Measurements from ENCODE around the gene CAPN1. TPM values are rescaled to one million over a fixed set of nuclear protein-coding genes. Genes with fewer than 3 reads are reported as not detected.

The CAPN1 gene
- total RNA-seq, 1 experiment from 2014 or later, result 288 TPM

- Mint-ChIP-seq H3K27ac (ENCODE audit: unreplicated experiment) (no peak overlapping the region), H3K9me3 (ENCODE audit: low read depth, unreplicated experiment) (no peaks in the 10 kb centered on the region), H3K27me3 (ENCODE audit: unreplicated experiment) (no peaks in the 10 kb centered on the region), H3K36me3 (ENCODE audit: insufficient read depth, unreplicated experiment) (peaks cover 65% of the 10 kb centered on the region), H3K4me1 (ENCODE audit: low read depth, unreplicated experiment) (no peaks in the 10 kb centered on the region), H3K4me3 (ENCODE audit: low read depth, unreplicated experiment) (no peak overlapping the region)
- no peak for TF ChIP-seq CTCF (IDR thresholded peaks at IDR 0.05; ENCODE audit: unreplicated experiment)
- BruUV-seq (replicated peaks), result no TSS peak
- intact Hi-C loops (cut with micrococcal nuclease; ENCODE audit: unreplicated experiment), result no loop called here
- DNase-seq, result no peak
- CTCF ChIA-PET, result no interaction called here
Measured at GRCh38 chr11:65212226-65212801, 30.6 kb downstream of the CAPN1 start.

DNA sequence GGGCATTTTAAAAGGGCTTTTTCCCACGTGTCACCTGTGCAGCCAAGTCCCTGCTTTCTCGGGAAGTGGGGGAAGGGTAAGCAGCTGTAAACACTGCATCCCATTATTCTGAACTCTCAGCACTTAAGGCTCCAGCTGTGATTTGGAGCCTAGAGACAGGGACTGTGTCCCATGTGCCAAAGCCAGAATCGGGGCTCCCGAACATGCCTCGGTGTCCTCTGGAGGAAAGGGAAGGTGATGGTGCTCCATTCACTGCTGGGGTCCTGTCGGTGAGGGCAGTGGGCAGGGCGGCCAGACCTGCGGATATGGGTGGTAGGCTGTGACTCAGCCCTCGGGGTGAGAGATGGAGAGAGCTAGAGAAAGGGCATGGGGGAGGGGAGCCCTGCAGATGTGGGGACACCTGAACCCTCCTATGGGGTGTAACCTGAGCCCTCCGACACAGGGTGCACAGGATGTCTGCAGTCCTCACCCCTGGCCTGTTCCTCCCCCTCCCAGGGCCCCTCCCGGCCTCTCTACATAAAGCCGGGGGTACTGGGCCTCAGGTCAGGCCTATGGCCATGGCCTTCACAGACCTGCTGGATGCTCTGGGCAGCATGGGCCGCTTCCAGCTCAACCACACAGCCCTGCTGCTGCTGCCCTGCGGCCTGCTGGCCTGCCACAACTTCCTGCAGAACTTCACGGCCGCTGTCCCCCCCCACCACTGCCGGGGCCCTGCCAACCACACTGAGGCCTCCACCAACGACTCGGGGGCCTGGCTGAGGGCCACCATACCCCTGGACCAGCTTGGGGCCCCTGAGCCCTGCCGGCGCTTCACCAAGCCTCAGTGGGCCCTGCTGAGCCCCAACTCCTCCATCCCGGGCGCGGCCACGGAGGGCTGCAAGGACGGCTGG is 31.8 kb downstream of the CAPN1 start:
- Mint-ChIP-seq H3K27me3 (ENCODE audit: unreplicated experiment) (no peaks in the 10 kb centered on the region), H3K4me3 (ENCODE audit: low read depth, unreplicated experiment) (no peak overlapping the region), H3K9me3 (ENCODE audit: low read depth, unreplicated experiment) (no peaks in the 10 kb centered on the region), H3K27ac (ENCODE audit: unreplicated experiment) (no peak overlapping the region), H3K4me1 (ENCODE audit: low read depth, unreplicated experiment) (no peaks in the 10 kb centered on the region), H3K36me3 (ENCODE audit: insufficient read depth, unreplicated experiment) (peaks cover 57% of the 10 kb centered on the region)
- intact Hi-C loops (cut with micrococcal nuclease; ENCODE audit: unreplicated experiment), result no loop called here
- no TSS peak for BruUV-seq (replicated peaks)
- DNase-seq, result no peak
- no peak for TF ChIP-seq CTCF (IDR thresholded peaks at IDR 0.05; ENCODE audit: unreplicated experiment)
- CTCF ChIA-PET, result no interaction called here

GRCh38 chr11:65214212-65214845 is 32.6 kb downstream of the CAPN1 start:
- H3K4me1 Mint-ChIP-seq (ENCODE audit: low read depth, unreplicated experiment), result no peaks in the 10 kb centered on the region

More at GRCh38 chr11:65214212-65214845, 32.6 kb downstream of the CAPN1 start:
- intact Hi-C loops (cut with micrococcal nuclease; ENCODE audit: unreplicated experiment), result no loop called here
- CTCF ChIA-PET, result interaction anchor here (0.6 kb wide), 1 partner anchor 21 kb away, joined by 3 read pairs; no protein-coding TSS in a partner anchor
- TF ChIP-seq CTCF (IDR thresholded peaks at IDR 0.05; ENCODE audit: unreplicated experiment), result no peak
- DNase-seq, result no peak
- Mint-ChIP-seq H3K27me3 (ENCODE audit: unreplicated experiment) (no peaks in the 10 kb centered on the region), H3K9me3 (ENCODE audit: low read depth, unreplicated experiment) (no peaks in the 10 kb centered on the region), H3K4me3 (ENCODE audit: low read depth, unreplicated experiment) (no peak overlapping the region), H3K27ac (ENCODE audit: unreplicated experiment) (peak overlapping the region; percentile 54), H3K36me3 (ENCODE audit: insufficient read depth, unreplicated experiment) (peaks cover 55% of the 10 kb centered on the region)
- no TSS peak for BruUV-seq (replicated peaks)
